ENCODE data around the gene TENT4B.

Gene TENT4B

GRCh38 chr16:50253514-50253910 is 100.4 kb downstream of the TENT4B start:
- Histone ChIP-seq H3K27me3 (ENCODE audit: insufficient read depth, low read length) (no peaks in the 10 kb centered on the region), H3K36me3 (ENCODE audit: insufficient read depth, low read depth, low read length) (no peaks in the 10 kb centered on the region), H3K4me1 (ENCODE audit: insufficient read depth, low read length) (no peaks in the 10 kb centered on the region), H3K9ac (ENCODE audit: low read depth, low read length) (no peak overlapping the region), H3K27ac (ENCODE audit: low read length) (no peak overlapping the region), H3K9me3 (ENCODE audit: insufficient read depth, low read depth, low read length) (no peaks in the 10 kb centered on the region), H3K4me3 (ENCODE audit: low read length) (no peak overlapping the region)

- H3K27ac ChIP-seq (ENCODE audit: low read length): no peak overlapping the region
- H3K27me3 ChIP-seq (ENCODE audit: insufficient read depth, low read length): no peaks in the 10 kb centered on the region
- no peak overlapping the region for H3K9ac ChIP-seq (ENCODE audit: low read depth, low read length)
- no peaks in the 10 kb centered on the region for H3K36me3 ChIP-seq (ENCODE audit: insufficient read depth, low read depth, low read length)
- H3K4me1 ChIP-seq (ENCODE audit: insufficient read depth, low read length): no peaks in the 10 kb centered on the region
- no peaks in the 10 kb centered on the region for H3K9me3 ChIP-seq (ENCODE audit: insufficient read depth, low read depth, low read length)
- no peak overlapping the region for H3K4me3 ChIP-seq (ENCODE audit: low read length)
These were observed 101.0 kb downstream of the TENT4B start for GRCh38 chr16:50254072-50254471.

GRCh38 chr16:50255538-50255937 is 102.4 kb downstream of the TENT4B start:
- H3K36me3 ChIP-seq (ENCODE audit: insufficient read depth, low read depth, low read length): no peaks in the 10 kb centered on the region
- no peak overlapping the region for H3K9ac ChIP-seq (ENCODE audit: low read depth, low read length)
- H3K27me3 ChIP-seq (ENCODE audit: insufficient read depth, low read length): no peaks in the 10 kb centered on the region
- no peak overlapping the region for H3K27ac ChIP-seq (ENCODE audit: low read length)
- peaks cover 3% of the 10 kb centered on the region; the same call in 1 of the 2 replicates for H3K4me1 ChIP-seq (ENCODE audit: insufficient read depth, low read length)
- H3K9me3 ChIP-seq (ENCODE audit: insufficient read depth, low read depth, low read length): no peaks in the 10 kb centered on the region
- H3K4me3 ChIP-seq (ENCODE audit: low read length): no peak overlapping the region

GRCh38 chr16:50256604-50257003 is 103.5 kb downstream of the TENT4B start:
- no peaks in the 10 kb centered on the region for H3K27me3 ChIP-seq (ENCODE audit: insufficient read depth, low read length)
- no peaks in the 10 kb centered on the region for H3K9me3 ChIP-seq (ENCODE audit: insufficient read depth, low read depth, low read length)
- H3K9ac ChIP-seq (ENCODE audit: low read depth, low read length): no peak overlapping the region
- H3K36me3 ChIP-seq (ENCODE audit: insufficient read depth, low read depth, low read length): no peaks in the 10 kb centered on the region
- no peak overlapping the region for H3K27ac ChIP-seq (ENCODE audit: low read length)
- H3K4me3 ChIP-seq (ENCODE audit: low read length): no peak overlapping the region
- peaks cover 3% of the 10 kb centered on the region; the same call in 1 of the 2 replicates for H3K4me1 ChIP-seq (ENCODE audit: insufficient read depth, low read length)

DNA sequence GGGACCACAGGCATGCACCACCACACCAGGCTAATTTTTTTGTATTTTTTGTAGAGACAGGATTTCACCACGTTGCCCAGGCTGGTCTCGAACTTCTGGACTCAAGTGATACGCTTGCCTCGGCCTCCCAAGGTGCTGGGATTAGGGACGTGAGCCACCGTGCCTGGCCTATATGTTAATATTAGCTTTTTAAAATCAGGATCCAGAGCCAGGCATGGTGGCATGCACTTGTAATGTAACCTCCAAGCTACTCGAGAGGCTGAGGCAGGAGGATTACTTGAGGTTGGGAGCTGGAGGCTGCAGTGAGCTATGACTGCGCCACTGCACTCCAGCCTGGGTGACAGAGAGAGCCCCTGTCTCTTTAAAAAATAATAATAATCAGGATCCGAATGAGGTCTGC is 104.8 kb downstream of the TENT4B start:
- H3K36me3 ChIP-seq (ENCODE audit: insufficient read depth, low read depth, low read length): no peaks in the 10 kb centered on the region
- no peak overlapping the region for H3K4me3 ChIP-seq (ENCODE audit: low read length)
- peaks cover 3% of the 10 kb centered on the region; the same call in 1 of the 2 replicates for H3K4me1 ChIP-seq (ENCODE audit: insufficient read depth, low read length)
- no peak overlapping the region for H3K27ac ChIP-seq (ENCODE audit: low read length)
- H3K9me3 ChIP-seq (ENCODE audit: insufficient read depth, low read depth, low read length): no peaks in the 10 kb centered on the region
- no peak overlapping the region for H3K9ac ChIP-seq (ENCODE audit: low read depth, low read length)
- no peaks in the 10 kb centered on the region for H3K27me3 ChIP-seq (ENCODE audit: insufficient read depth, low read length)

- Histone ChIP-seq H3K36me3 (ENCODE audit: insufficient read depth, low read depth, low read length) (no peaks in the 10 kb centered on the region), H3K27me3 (ENCODE audit: insufficient read depth, low read length) (no peaks in the 10 kb centered on the region), H3K9me3 (ENCODE audit: insufficient read depth, low read depth, low read length) (no peaks in the 10 kb centered on the region), H3K4me3 (ENCODE audit: low read length) (no peak overlapping the region), H3K4me1 (ENCODE audit: insufficient read depth, low read length) (peaks cover 3% of the 10 kb centered on the region; the same call in 1 of the 2 replicates), H3K27ac (ENCODE audit: low read length) (no peak overlapping the region), H3K9ac (ENCODE audit: low read depth, low read length) (no peak overlapping the region)
These were observed 106.5 kb downstream of the TENT4B start for GRCh38 chr16:50259334-50260205.

DNA sequence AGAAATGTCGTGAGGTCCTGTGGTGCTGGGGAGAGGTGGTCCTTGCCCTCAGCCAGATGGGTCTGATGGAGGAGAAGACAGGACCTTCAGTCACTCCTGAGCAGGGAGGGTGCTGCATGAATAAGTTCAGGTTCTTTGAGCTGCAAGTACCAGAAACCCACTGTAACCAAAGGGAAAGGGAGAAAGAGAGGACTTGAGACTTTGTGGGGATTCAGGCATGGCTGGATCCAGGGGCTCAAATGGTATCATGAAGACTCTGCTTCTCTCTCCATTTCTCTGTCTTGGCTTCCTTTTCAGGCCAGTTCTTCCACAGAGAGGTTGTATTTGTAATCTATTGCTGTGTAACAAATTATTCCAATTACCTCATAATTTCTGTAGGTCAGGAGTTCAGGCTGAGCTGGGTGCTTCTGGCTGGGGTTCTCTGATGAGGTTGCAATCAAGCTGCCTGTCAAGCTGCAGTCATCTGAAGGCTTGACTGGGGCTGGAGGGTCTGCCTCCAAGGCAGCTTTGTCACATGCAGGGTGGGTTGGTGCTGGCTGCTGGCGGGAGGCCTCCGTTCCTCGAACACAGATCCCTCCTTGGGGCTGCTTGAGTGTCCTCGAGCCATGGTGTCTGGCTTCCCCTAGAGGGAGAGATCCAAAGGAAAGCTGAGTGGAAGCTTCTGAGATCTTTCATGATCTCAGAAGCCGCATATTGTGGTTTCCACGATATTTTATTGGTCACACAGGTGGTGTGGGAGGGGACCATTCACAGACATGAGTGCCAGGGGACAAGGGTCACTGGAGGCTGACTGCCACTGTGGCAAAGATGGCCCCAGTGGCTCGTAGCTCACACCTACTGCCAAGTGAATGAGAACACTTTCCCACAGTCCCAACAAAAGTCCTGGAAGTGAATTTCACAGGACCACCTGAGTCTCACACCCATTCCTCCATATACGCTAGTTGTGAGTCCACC is 107.4 kb downstream of the TENT4B start:
- Histone ChIP-seq H3K27ac (ENCODE audit: low read length) (no peak overlapping the region), H3K9ac (ENCODE audit: low read depth, low read length) (no peak overlapping the region), H3K4me3 (ENCODE audit: low read length) (no peak overlapping the region), H3K4me1 (ENCODE audit: insufficient read depth, low read length) (peaks cover 3% of the 10 kb centered on the region; the same call in 1 of the 2 replicates), H3K27me3 (ENCODE audit: insufficient read depth, low read length) (no peaks in the 10 kb centered on the region), H3K9me3 (ENCODE audit: insufficient read depth, low read depth, low read length) (no peaks in the 10 kb centered on the region), H3K36me3 (ENCODE audit: insufficient read depth, low read depth, low read length) (no peaks in the 10 kb centered on the region)

DNA sequence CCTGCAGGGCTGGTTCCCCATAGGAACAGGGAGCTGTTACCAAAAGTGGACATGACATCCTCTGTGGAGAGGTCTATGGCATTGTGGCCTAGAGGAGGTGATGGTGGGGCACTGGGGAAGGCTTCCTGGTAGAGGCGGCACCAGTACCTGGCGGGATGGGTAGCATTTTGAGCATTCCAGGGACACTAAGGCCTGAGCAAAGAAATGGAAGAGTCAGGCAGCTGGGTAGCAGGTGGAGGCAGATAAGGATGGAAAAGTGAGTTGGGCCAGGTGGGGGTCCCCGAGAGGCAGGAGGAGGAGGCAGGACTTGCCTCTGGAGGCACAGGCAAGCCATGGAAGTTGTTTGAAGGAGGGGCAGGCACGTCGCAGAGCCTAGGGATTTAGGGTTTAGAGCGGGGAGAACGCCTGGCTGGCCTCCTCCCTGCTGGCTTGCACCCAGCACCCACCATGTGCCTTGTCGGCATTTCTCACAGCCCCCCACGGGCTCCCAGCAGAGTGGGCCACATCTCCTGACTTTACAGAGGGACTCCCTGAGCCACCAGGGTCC is 108.1 kb downstream of the TENT4B start:
- Histone ChIP-seq H3K4me3 (ENCODE audit: low read length) (no peak overlapping the region), H3K4me1 (ENCODE audit: insufficient read depth, low read length) (peaks cover 3% of the 10 kb centered on the region; the same call in 1 of the 2 replicates), H3K9ac (ENCODE audit: low read depth, low read length) (no peak overlapping the region), H3K27ac (ENCODE audit: low read length) (no peak overlapping the region), H3K36me3 (ENCODE audit: insufficient read depth, low read depth, low read length) (no peaks in the 10 kb centered on the region), H3K27me3 (ENCODE audit: insufficient read depth, low read length) (no peaks in the 10 kb centered on the region), H3K9me3 (ENCODE audit: insufficient read depth, low read depth, low read length) (no peaks in the 10 kb centered on the region)

- no peak overlapping the region for H3K4me3 ChIP-seq (ENCODE audit: low read length)
- H3K36me3 ChIP-seq (ENCODE audit: insufficient read depth, low read depth, low read length): no peaks in the 10 kb centered on the region
- no peak overlapping the region for H3K9ac ChIP-seq (ENCODE audit: low read depth, low read length)
- no peaks in the 10 kb centered on the region for H3K9me3 ChIP-seq (ENCODE audit: insufficient read depth, low read depth, low read length)
- H3K27ac ChIP-seq (ENCODE audit: low read length): no peak overlapping the region
- H3K27me3 ChIP-seq (ENCODE audit: insufficient read depth, low read length): no peaks in the 10 kb centered on the region
- H3K4me1 ChIP-seq (ENCODE audit: insufficient read depth, low read length): peaks cover 6% of the 10 kb centered on the region; the same call in 1 of the 2 replicates
These were observed 108.7 kb downstream of the TENT4B start for GRCh38 chr16:50261707-50262235.

DNA sequence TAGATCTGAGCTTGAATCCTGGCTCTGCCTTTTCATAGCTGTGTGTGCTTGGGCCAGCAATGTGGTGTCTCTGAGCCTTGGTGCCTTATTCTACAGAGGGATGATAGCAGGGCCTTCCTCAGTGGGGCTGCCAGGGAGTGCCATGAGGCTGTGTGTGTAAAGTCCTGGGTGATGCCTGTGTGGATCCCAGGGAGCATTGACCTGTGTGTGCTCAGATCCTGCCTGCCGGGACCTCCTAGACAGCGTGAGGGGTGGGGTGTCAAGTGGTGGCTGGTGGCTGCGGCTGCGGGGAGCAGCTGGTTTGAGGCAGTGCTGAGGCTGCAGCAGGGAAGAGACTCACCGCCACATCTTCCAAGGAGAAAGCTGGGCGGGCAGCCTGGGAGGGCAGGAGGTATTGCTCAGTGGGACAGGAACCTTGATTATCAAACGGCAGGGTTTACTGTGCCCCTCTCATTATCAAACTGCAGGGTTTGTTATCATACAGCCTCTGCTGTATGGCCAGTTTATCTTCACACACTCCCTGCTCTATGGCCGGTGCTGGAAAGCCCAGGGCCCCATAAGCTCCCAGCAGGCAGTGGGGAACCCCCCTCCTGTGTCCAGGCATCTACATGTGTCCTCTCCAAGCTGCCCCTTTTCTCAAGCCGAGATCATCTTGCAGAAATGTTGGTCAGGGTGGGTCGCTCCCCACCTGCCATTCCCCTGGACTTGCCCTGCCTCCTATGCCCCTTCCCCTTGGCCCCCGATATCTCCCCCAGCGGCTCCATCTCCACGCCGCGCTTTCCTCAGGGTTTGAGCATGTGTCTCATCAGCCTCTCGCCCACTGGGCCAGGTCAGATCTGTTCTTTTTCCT is 110.2 kb downstream of the TENT4B start:
- no peak overlapping the region for H3K9ac ChIP-seq (ENCODE audit: low read depth, low read length)
- H3K4me1 ChIP-seq (ENCODE audit: insufficient read depth, low read length): peaks cover 8% of the 10 kb centered on the region; the same call in 1 of the 2 replicates
- no peak overlapping the region for H3K27ac ChIP-seq (ENCODE audit: low read length)
- H3K36me3 ChIP-seq (ENCODE audit: insufficient read depth, low read depth, low read length): no peaks in the 10 kb centered on the region
- no peak overlapping the region for H3K4me3 ChIP-seq (ENCODE audit: low read length)
- no peaks in the 10 kb centered on the region for H3K27me3 ChIP-seq (ENCODE audit: insufficient read depth, low read length)
- no peaks in the 10 kb centered on the region for H3K9me3 ChIP-seq (ENCODE audit: insufficient read depth, low read depth, low read length)

All from iPS-20b (cell line).